CD1c-positive myeloid dendritic cell (primary cell): Measurements from ENCODE around the gene TMC3.
"Not testable (repeated sequence)": the region's sequence is repeated elsewhere in the genome, so short reads cannot be mapped to it uniquely, and the experiment has no call there.

Experiments used
- DNase-seq: peaks from one replicate; pipeline ENCODE4 v3.0.0-alpha.2; 2016; ENCODE audit errors: extremely low spot score

Gene TMC3

GRCh38 chr15:81346611-81347010 is 27.4 kb downstream of the TMC3 start:
- DNase-seq: no peak

GRCh38 chr15:81343371-81343770 is 30.6 kb downstream of the TMC3 start:
- DNase-seq: no peak

GRCh38 chr15:81341351-81341750 is 32.7 kb downstream of the TMC3 start:
- DNase-seq: no peak

GRCh38 chr15:81339851-81340250 is 34.2 kb downstream of the TMC3 start:
- no peak for DNase-seq

- DNase-seq: no peak
These were observed 34.7 kb downstream of the TMC3 start for GRCh38 chr15:81339321-81339720.

- DNase-seq: peak; percentile 5
These were observed 35.6 kb downstream of the TMC3 start for GRCh38 chr15:81338170-81339007.

- no peak for DNase-seq
These were observed 36.3 kb downstream of the TMC3 start for GRCh38 chr15:81337713-81338157.

- no peak for DNase-seq
These were observed 36.8 kb downstream of the TMC3 start for GRCh38 chr15:81337241-81337640.

- DNase-seq: peak; percentile 48
These were observed 37.4 kb downstream of the TMC3 start for GRCh38 chr15:81336568-81336967.

- no peak for DNase-seq
These were observed 38.4 kb downstream of the TMC3 start for GRCh38 chr15:81335631-81336030.

- no peak for DNase-seq
These were observed 39.1 kb downstream of the TMC3 start for GRCh38 chr15:81334768-81335435.

- DNase-seq: no peak
These were observed 40.6 kb downstream of the TMC3 start for GRCh38 chr15:81333363-81333762.

- DNase-seq: no peak
These were observed 41.7 kb downstream of the TMC3 start for GRCh38 chr15:81332326-81332725.

- no peak for DNase-seq
These were observed 42.4 kb downstream of the TMC3 start for GRCh38 chr15:81331600-81331999.

- not testable (repeated sequence) for DNase-seq
These were observed 42.9 kb downstream of the TMC3 start for GRCh38 chr15:81331141-81331540.

GRCh38 chr15:81330366-81331090 is 43.5 kb downstream of the TMC3 start:
- no peak for DNase-seq

GRCh38 chr15:81329446-81329845 is 44.6 kb downstream of the TMC3 start:
- no peak for DNase-seq

GRCh38 chr15:81327516-81327915 is 46.5 kb downstream of the TMC3 start:
- DNase-seq: no peak

GRCh38 chr15:81326466-81327212 is 47.4 kb downstream of the TMC3 start:
- no peak for DNase-seq

GRCh38 chr15:81323944-81324881 is 49.8 kb downstream of the TMC3 start, which contains the start of gene STARD5:
Gene STARD5, minus strand, starts transcription at chr15:81324141. Its CDS starts 42 bp downstream, at chr15:81324099.
- peak; percentile 99 for DNase-seq

GRCh38 chr15:81323559-81323943 is 50.5 kb downstream of the TMC3 start:
- no peak for DNase-seq
